ENCODE results near the gene POMT2.
"Not testable (repeated sequence)": the region's sequence is repeated elsewhere in the genome, so short reads cannot be mapped to it uniquely, and the experiment has no call there.

Gene POMT2

DNA sequence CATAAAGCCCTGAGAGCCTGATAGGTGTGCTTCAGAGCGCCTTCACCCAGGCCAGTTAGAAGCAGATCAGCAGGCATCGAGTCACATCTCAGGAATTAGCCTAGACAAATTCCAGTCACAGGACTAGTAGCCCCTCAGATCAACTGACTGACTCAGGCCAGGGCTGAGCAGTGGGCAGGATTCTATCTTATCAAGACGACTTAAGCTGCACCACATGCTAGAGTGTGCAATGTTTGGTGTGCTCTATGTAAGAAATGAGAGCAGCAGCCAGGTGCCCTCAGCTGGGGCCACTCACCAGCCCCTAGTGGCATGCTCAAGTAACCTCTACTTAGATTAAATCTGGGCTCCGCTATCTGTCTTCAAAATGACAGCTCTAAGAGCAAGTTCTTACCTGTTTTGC is 30.0 kb downstream of the POMT2 start:
- no peak for DNase-seq

DNA sequence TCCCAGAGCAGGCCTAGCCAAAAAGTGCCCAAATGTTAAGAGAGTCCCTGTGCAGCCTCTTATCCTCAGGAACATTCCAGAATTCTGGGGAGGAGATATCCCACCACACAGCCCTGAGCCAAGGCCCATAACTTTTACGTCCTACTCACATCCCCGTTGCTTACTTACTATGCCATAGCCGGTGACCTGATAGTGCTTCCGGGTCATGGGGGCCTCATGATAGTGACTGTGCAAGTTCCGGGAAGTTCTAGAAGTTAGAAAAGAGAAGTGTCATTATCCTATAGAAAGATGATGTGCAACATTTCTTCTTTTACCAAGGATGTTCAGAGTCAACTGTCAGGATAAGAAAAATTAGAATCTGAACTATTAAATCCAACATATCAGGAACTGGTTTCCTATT is 34.1 kb downstream of the POMT2 start:
- no peak for DNase-seq

DNA sequence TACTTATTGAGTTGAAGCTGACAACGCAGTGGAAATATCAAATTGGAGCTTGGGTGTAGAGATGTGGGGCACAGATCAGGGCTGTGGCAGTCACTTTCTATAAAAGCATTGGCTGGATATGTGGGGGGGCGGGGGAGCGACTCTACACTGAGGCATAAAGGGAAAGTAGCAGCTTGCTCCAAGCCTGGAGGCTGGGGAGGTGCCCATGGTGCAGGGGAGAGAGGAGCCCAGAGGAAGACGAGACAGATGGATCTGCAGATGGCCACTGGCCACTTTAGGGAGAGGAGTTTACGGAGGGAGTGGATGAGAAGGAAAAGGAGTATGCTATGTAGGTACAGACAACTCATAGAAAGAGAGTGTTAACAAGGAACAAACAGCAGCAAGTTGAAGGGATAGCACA is 36.2 kb downstream of the POMT2 start:
- no peak for DNase-seq

DNA sequence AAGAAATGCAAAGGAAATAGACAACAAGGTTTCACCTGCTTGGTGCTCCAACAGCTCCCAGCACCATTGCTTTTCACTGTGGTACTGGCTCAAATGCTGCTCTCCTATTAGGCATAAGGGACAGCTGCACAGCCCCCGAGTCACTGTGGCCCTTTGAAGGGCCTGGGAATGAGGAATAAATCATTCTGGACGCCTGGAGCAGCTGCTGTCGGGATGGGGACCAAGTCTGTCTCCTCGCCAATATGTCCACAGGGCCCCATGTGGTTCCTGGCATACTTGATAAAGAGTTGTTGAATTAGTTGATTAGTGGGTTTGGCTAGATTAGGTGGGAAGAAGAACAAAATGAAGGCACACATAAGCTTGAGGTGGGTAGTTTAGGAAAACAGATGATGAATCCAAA is 36.6 kb downstream of the POMT2 start:
- no peak for DNase-seq

DNA sequence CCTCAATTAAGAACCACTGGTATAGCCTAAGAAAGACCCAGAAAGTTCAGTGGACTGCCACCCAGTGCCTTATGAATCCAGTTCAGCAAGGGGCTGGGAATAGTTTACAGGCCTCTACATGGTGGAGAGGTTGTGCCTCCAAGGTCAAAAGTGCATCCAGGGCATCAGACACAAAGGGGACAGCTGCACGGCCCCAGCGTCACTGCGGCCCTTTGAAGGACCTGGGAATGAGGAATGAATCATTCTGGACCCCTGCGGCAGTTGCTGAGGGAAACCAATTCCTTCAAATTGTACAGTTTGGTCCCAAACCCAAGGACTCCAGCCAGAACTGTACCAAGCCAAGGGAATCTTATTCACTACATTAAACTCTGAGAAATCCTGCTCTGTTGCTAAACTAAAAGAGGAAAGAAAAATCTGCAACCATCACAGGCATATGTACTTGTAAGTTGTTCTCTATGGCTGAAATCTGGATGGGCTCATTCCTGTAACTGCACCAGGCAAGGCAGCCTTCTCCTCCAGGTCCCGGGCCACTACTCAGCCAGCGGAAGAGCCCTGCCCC is 38.8 kb downstream of the POMT2 start:
- DNase-seq, result no peak

DNA sequence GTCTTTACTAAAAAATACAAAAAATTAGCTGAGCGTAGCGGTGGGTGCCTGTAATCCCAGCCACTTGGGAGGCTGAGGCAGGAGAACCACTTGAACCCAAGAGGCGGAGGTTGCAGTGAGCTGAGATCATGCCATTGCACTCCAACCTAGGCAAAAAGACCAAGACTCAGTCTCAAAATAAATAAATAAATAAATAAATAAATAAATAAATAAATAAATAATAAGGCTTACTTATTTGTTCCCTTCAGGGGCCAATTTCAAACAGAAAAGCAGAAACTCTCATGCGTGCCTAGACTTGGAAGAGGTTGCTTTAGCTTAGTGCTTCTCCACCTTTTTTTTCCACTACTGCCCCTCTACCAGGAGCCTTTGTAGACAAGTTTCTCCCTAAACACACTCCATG is 39.8 kb downstream of the POMT2 start:
- not testable (repeated sequence) for DNase-seq

DNA sequence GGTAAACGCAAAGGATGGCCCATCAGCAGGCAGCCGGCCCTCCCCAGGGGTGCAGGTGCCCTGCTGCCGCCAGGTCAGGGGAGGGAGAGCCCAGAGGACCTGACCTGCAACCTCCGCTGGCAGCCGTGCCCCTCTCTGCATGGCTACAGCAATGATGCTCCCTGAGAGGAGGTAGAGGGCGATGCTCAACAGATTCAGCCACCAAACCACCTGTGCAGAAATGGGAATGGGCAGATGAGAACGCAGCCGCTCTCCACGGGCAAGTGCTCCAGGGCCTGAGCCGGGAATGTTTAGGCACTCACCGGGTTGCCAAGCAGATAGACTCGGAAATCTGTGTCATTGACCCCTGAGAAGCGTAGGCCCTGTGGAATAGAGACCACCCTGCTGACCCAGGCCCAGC is 41.0 kb downstream of the POMT2 start:
- DNase-seq, result no peak

DNA sequence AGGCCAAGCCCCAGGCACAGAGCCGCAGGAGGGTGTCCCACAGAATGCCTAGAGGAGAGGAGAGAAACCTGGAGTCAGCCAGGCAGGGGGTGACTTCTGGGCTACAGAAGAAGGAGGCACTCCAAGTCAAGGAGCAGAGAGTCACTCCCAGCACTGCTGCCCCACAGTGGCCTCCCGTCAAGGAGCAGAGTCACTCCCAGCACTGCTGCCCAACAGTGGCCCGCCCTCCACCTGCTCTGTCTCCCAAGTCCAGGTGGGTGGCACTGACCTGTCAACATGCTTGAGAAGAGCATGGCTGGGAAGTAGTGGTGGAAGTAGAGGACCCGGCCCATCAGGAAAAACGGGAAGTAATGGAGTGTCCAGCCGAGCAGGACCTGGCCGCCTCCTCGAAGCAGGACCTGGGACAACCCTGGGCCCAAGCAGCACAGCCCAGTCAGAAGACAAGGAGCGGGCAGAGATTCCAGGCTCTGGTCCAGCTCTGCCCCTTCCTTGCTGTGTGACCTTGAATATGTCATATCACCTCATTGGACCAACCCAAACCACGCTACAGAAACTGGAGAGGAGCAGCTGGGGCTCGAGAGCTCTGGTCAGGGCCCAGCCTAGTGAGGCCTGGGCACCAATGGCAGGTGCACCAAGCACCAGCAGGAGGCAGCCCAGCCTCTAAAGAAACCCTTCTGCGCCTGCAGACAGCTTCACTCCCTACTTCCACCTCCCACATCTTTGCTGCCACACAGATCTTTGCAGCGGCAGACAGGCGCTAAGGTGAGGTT is 42.0 kb downstream of the POMT2 start:
- no peak for DNase-seq

DNA sequence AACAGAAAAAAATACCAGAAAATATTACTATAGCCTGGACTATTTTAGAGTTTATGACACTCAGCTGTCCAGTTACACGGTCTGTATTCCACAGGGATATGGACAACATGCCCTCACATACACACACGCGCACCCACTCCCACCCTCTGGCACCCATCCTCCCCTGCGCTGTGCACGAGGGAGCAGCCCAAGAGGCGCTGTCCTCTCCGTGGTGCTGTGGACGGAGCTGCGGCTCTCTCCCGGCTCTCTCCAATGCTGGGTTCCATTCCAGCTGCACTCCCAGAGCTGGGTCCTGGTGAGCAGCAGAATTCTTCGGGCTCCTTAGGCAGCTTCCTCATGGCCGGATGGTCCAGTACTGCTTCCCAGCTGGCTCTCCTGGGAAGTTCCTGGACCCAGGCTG is 43.7 kb downstream of the POMT2 start:
- no peak for DNase-seq

DNA sequence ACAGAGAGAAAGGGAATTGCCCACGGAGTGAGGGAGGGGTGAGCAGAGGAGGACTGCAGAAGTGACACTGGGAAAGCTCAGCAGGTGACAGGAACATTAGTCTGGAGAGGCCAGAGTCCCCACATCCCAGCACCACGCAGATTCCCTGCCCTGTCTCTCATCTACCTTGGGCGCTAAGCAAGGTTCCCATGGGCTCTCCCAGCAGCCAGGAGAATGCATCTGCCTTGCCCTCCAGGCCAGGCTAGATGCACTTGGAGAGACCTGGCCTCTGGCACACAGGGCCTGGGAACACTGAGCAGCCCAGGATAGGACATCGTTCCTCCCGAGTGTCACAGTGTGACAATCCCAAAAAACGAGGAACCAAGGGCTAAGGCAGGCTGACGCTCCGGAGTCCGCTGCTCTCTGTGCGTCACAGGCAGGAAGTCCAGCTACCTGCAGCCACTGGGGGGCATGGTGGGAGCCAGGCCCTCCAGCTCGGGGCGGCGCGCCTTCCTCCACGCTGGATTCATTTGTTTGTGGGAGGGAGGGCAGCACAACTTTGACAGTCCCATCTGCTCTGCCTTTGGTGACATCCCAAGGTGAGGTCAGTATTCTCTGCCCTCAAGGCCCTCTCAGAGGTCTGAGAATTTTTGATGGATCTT is 44.3 kb downstream of the POMT2 start:
- DNase-seq, result no peak

DNA sequence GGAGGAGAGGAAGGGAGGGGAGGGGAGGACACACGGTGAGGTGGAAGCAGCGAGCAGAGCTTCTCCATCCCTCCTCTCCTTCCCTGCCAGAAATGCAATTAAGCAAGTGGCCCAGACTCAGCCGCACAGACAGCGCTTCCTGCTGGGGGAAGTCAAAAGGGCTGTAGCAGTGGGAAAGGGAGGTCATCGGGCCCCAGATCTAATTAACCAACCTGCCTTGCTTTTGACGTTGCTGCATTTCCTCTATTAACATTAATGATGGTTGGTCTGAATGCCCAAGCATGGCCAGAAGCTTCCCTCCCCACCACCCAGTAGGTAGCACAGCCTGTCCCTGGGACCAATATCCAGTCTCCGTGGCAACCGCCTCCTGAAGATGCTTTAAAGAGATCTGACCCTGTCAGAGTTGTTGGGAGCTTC is 45.1 kb downstream of the POMT2 start:
- no peak for DNase-seq

DNA sequence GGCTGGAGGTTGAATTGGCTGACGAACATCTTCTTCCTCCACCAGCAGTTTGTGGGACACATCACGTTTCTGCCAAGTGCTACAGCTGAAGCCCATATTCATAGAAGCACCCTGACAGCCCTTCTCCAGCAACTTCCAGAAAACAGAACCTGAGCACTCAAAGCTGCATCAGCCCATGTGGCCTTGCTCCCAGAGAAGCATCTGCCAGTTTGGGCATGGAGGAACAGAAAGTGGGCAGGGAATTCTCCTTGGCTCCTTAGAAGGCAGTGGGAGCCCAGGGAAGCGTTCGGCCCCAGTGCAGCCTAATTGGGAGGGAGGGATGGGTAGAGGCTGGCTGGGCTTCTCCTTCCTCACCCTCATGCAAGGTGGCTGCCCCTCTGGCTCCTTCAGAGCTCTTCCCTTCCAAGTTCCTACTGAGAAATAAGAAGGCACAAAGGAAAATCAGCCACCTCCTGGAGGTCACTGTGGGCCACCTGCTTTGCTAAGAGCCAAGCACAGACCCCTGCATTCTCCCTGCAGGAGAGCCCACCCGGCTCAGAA is 45.6 kb downstream of the POMT2 start:
- DNase-seq, result no peak

DNA sequence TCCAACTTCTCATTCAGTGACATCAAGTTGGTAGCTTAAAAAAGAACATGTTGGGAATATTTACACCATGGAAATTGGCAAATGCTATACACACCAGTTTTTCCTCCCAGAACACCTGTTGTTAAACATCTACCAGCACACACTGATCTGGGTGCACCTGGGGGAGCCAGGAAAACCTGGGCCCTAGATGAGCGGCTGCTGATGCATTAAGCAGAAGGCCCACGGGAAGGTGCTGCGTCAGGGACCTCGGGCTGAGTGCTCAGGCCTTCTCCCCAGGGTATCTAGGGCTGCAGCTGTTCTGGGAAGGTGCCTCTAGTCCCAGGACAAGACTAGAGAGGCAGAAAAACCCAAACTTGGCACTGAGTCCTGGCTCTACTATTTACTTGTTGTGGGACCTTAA is 46.9 kb downstream of the POMT2 start:
- no peak for DNase-seq

DNA sequence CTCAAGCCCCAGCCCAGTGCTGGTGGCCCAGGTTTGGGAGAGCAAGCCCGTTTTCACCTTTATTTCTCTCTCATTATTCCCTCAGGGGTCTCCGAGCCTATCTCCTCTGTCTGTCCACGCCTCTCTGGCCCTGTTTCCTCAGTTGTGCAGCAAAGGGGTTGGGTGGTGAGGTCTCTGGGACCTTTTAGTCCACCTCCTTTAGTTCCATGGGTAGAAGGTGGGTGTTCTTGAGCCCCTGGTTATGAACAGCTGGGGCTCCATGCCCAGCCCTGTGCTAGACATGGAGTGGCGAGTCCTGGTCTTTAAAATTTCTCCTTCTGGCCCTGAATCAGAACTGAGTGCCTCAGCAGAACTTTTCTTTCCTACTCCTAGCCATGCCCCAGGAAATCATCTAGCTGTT is 48.4 kb downstream of the POMT2 start:
- DNase-seq, result no peak

DNA sequence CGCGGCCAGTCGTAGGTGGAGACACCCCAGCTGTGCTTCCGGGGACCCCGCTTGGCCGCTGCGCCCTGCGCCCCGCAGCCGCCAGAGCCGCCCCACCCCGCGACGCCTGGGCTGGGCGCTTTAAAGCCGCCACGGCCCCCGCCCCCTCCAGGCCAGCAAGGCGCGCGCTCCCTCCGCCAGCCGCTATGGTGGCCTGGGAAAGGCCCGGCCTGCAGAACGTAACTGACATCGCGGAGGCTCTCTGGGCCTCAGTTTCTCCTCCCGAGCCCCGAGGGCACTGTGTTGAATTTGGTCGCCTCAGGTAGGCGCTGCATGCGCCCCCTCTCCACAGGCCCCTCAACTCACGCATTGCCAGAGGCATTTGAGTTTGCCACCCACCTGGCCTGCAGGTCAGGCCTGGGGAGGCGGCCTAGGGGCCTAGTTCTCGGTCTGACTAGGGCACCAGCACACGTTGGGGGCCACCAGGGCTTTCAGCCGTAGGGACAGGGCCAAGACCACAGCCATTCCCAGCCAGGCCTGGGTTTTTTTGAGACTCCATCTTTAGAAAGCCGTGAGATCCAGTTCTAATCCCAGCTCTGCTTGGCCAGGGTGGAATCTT is 49.5 kb downstream of the POMT2 start, which contains the start of gene NGB:
NGB (minus strand) TSS at position 94 of the 598 bp plus-strand sequence. CDS start 269 bp downstream, outside the sequence.
- DNase-seq, result no peak

DNA sequence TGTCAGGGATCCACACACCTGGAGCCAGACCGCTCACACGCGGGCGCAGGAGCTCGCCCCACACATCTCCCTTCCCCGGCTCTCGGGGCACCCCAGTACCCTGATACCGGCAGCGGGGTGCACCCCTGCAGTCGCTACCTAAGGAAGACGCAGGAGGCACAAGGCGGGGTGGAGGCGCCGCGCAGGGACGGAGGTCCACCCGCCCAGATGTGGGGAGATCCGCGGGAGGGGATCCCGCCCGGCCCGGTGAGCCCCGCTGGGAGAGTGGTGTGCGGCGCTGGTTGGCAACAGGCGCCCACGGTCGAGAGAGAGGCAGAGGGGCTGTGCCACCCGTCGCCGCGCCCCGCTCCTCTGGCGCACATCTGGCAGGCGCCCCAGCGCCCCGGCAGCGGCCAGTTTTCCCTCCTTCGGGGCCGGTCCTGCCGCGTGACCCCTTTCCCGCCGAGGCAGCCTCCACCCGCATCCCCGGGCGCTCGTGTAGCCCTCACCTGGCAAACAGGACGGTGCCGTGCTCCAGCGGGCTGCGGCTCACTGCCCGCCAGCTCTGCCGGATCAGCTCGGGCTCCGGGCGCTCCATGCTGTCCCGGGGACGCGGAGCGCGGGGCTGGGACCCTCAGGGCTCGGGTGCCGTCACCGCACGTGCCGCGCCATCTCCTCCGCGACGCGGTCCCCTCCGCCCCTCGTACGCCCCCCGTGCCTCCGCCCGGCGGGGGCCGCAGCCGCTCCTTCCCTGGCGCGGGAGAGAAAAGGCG is 50.1 kb downstream of the POMT2 start:
- no peak for DNase-seq

DNA sequence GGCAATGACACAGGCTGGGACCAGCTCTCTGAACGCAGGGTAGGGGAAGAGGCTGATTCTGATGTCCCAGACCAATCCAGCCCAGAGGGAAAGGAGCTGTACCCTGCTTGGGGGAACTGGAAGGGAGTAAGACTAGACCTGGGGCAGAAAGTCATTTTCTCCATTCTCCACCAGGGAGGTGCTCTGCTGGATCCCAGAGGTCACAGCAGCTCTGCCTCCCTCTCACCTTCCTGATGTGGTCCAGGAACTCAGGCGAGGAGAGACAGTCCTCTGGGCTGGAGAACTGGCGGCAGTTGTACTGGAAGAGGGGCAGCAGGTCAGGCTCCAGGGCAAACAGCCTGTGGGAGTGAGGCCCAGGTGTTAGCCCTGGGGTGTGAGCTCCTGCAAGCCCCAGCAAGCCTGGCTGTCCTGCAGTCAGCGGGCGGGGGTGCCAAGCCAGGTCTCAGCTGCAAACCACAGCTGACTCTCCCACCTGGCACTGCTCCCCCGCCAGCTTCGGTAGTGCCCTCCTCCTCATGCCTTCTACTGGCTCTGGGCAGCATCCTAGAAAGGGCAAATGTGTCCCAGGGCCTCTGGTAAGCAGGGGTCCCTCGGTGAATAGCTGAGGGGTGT is 51.6 kb downstream of the POMT2 start:
- no peak for DNase-seq

DNA sequence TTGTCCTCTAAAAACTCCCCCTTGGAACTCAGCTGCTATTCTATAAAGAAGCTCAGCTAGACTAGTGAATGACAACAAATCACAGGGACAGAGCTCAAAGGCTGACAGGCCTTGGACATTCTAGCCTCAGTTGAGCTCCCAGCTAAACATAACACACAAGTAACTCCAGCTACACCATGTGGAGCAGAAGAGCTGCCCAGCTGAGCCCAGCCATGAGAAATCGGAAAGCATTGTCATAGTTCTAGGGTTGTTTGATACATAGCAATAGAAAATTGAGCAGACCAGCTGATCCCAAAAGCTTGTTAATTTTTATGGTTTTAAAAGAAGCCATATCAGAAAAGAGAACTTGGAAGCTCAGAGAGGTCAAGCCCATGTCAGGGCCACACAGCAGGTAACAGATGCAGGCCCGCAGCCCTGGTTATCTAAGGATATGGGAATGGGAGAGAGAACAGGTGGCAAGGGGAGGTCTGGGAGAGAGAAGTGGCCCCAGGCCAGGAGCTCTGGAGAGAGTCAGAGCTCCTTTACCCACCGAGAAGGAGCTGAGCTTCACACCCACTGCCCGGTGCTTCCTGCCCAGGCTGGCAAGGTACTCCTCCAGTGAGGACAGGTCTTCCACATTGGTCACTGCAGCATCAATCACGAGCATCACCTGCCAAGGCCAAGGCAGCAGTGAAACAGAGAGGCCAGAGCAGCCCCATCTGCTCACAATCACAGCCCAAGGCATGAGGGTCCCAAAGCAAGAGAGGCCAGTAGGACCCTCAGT is 52.6 kb downstream of the POMT2 start:
- DNase-seq, result no peak

DNA sequence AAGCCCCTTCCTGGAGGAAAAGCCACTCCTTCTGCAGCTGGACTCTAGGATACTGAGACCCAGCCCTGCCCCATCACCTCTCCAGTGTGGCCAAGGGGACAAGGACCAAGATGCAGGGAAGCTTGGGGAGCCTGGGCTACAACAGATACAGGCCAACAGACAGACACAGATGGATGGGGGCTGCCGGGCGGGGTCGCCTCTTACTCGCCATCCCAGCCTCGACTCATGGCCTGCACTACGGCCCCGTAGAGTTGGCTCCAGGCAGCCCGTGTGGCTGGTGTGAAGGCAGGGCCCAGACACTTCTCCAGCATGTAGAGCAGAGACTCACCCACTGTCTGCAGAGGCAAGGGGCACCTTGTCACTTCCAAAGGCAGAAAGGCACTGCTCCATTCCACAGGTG is 54.3 kb downstream of the POMT2 start:
- no peak for DNase-seq

DNA sequence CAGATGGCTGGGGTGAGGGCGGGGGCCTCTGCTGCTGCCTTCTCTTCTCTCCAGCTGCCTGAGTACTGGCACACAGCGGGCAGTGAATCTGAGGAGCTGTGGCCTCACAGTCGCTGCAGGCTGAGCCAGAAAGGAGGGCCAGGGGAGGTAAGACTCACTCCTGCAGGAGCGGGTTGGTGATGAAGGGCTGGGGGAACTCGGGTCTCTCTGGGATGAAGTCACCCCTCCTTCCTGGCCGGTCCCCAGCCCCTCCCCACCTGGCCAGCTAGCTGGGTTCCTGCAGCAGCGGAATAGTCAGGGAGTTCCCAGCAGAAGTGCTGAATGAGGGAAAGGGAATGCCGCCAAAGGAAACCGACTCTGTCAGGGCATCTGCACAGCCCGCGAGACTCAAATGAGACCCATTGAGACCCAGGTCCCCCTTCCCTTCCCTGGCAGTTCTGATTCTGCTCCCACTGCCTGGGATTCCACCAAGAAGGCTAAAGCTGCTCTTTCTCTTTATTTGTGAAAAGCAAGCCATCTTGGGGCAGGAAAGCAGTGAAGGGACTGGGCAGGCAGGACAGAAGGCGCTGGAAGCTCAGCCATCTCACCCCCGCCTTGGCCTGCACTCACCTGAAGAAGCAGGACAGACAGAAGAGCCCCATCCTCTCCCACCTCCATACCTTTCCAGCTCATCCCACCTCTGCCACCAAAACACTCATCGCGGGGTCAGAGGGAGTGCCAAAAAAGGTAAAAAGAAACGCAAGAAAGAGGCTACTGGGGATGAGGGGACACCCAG is 54.9 kb downstream of the POMT2 start:
- no peak for DNase-seq

DNA sequence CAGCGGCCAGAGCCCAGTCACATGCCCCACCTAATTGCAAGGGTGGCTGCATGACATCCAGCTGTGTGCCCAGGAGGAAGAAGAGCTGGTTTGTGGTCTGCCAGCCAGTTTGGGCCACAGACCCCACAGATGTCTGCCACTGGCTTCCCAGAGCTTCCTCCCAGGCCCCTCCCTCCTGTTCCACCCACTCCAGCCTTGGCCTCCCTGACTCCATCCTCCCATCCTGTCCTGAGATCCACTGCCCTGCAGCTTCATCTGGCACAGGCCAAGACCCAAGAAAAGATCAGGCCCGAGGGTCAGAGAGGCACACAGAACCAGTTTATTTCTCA is 55.5 kb downstream of the POMT2 start:
- no peak for DNase-seq
